Lower lobe of right lung (tissue), 2 donors: Measurements from ENCODE around the gene KLF11. TPM values are rescaled to one million over a fixed set of nuclear protein-coding genes. Genes with fewer than 3 reads are reported as not detected.
A peak's percentile ranks its signal among the peaks of the same experiment; 100 is the strongest.

Experiments
- ATAC-seq, 2 donors: fragments of 200-7000 bp; cut with Tn5 transposase; one replicate each; pipeline ENCODE4 v1.9.1; 2020 to 2022; ENCODE audit warnings: mild to moderate bottlenecking in 2 of 2, moderate library complexity in 2 of 2
- DNase-seq: peaks from one replicate; pipeline ENCODE4 v3.0.0-alpha.2; 2020
- H3K27ac ChIP-seq: fragments of 200-600 bp; one replicate; pipeline ENCODE4 v1.8.0; 2022
- H3K27me3 ChIP-seq: fragments of 200-600 bp; one replicate; pipeline ENCODE4 v1.8.0; 2022; ENCODE audit warnings: low read depth
- H3K36me3 ChIP-seq: fragments of 200-600 bp; one replicate; pipeline ENCODE4 v1.8.0; 2022; ENCODE audit warnings: mild to moderate bottlenecking
- H3K4me1 ChIP-seq: fragments of 200-600 bp; one replicate; pipeline ENCODE4 v1.8.0; 2022
- H3K4me3 ChIP-seq: fragments of 200-600 bp; one replicate; pipeline ENCODE4 v1.8.0; 2022; ENCODE audit warnings: mild to moderate bottlenecking
- H3K9me3 ChIP-seq: fragments of 200-600 bp; one replicate; pipeline ENCODE4 v1.8.0; 2022
- intact Hi-C: fragments of 100-400 bp; cut with DNase I; formaldehyde crosslinking; loops from one replicate; pipeline ENCODE4 v1.11.0; 2022
- total RNA-seq: library from RNA; stranded (reverse); fragmentation: NEBNext Ultra II Directional; extraction: Animal tissue kit (Norgen Biotek cat#: 25700); gene quantifications from one replicate; pipeline ENCODE4 v1.2.1, GENCODE V29; 2021
- TF ChIP-seq, protein P1 (sequence below): fragments of 200-600 bp; IDR thresholded peaks from one replicate; pipeline ENCODE4 v1.8.0; 2022; ENCODE audit warnings: antibody characterized with exemption, mild to moderate bottlenecking
- donor health status: DM: no; HTN: yes; CAD: no; lungs with severe emphysema.

The KLF11 gene
- total RNA-seq, 1 donor from 2014 or later = 40.8 TPM

DNA sequence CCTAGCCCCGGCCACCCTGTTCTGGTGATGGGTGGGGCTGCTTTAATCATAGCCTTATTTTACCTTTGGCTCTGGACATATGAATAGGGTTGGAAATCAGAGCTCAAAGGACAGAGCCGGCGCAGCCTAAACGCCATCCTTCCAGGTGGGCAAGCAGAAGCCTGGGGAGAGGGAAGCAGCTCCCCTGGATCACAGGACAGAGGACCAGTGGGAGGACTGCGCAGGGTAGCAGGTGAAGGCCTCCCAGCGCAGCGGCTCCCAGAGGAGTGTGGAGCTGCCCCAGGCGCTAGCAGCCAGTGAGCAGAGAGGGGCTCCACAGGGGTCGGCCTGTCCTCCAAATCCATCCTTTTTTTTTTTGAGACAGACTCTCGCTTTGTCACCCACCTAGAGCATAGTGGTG lies 53.3 kb downstream of the KLF11 start:
- DNase-seq (no peak), ATAC-seq (no peak)
- Histone ChIP-seq H3K36me3 (no peaks in the 10 kb centered on the region), H3K27ac (no peak overlapping the region), H3K4me3 (no peak overlapping the region), H3K4me1 (peaks cover 6% of the 10 kb centered on the region), H3K9me3 (no peaks in the 10 kb centered on the region), H3K27me3 (peaks cover 24% of the 10 kb centered on the region)
- TF ChIP-seq, protein P1, sequence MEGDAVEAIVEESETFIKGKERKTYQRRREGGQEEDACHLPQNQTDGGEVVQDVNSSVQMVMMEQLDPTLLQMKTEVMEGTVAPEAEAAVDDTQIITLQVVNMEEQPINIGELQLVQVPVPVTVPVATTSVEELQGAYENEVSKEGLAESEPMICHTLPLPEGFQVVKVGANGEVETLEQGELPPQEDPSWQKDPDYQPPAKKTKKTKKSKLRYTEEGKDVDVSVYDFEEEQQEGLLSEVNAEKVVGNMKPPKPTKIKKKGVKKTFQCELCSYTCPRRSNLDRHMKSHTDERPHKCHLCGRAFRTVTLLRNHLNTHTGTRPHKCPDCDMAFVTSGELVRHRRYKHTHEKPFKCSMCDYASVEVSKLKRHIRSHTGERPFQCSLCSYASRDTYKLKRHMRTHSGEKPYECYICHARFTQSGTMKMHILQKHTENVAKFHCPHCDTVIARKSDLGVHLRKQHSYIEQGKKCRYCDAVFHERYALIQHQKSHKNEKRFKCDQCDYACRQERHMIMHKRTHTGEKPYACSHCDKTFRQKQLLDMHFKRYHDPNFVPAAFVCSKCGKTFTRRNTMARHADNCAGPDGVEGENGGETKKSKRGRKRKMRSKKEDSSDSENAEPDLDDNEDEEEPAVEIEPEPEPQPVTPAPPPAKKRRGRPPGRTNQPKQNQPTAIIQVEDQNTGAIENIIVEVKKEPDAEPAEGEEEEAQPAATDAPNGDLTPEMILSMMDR = no peak
- intact Hi-C loops = no loop called here

DNA sequence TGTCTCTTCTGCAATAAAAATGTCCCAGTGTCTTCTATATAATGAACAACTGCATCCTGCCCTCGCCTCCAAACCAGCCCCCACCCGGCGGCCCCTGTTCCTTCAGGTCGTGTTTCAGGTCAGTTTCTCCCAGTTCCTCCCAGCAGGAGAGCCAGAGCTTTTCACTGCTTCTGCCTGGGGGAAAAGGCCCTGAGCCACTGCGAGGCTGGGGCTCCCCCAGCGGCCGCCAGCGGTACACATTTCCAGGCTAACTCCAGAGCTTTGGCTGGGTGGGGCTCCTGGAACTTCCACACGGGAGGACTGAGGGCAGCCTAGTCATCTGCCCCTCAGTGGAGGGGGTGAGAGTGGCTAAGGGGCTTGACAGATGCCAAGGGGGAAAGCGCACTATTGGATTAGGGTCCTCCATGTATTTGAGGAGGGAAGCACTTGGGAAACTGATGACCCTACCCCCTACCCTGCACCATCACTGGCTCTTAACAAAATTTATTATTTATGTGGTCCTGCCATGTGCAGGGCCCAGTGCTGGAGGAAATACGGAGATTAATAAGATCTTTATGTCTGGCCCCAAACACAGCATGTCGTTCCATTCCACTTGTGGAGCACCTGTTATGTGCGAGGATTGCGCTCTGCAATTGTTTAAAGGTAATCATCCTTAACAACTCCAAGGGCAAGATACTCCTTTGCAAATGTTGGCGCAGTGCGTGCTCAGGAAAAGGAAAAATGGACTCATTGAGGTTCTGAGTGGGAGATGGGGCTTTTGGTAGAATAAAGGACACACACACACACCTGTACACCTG lies 54.2 kb downstream of the KLF11 start:
- no peaks in the 10 kb centered on the region for H3K36me3 ChIP-seq
- DNase-seq = peak; percentile 77
- H3K4me1 ChIP-seq = peaks cover 6% of the 10 kb centered on the region
- TF ChIP-seq, protein P1 = peak; percentile 93
- intact Hi-C loops = no loop called here
- no peaks in the 10 kb centered on the region for H3K9me3 ChIP-seq
- peaks cover 20% of the 10 kb centered on the region for H3K27me3 ChIP-seq
- no peak overlapping the region for H3K4me3 ChIP-seq
- H3K27ac ChIP-seq = no peak overlapping the region
- ATAC-seq = peak; percentile 90 to 97

GRCh38 chr2:10101491-10101890 lies 58.1 kb downstream of the KLF11 start:
- intact Hi-C loops = no loop called here
- TF ChIP-seq, protein P1 = no peak
- Histone ChIP-seq H3K27ac (no peak overlapping the region), H3K9me3 (no peaks in the 10 kb centered on the region), H3K4me1 (peaks cover 6% of the 10 kb centered on the region), H3K36me3 (no peaks in the 10 kb centered on the region), H3K4me3 (no peak overlapping the region), H3K27me3 (no peaks in the 10 kb centered on the region)
- ATAC-seq (no peak), DNase-seq (no peak)

GRCh38 chr2:10103179-10103578 lies 59.8 kb downstream of the KLF11 start:
- Histone ChIP-seq H3K36me3 (no peaks in the 10 kb centered on the region), H3K9me3 (no peaks in the 10 kb centered on the region), H3K4me1 (no peaks in the 10 kb centered on the region), H3K4me3 (no peak overlapping the region), H3K27ac (no peak overlapping the region), H3K27me3 (no peaks in the 10 kb centered on the region)
- DNase-seq (no peak), ATAC-seq (no peak)
- TF ChIP-seq, protein P1 = no peak
- intact Hi-C loops = no loop called here

Other genes starting within 250 kb of the KLF11 start
- gene TAF1B, start 200.1 kb upstream of the KLF11 start, total RNA-seq = 22.9 TPM
- 6.5 TPM for gene GRHL1, start 91.9 kb upstream of the KLF11 start, total RNA-seq
- gene CYS1, start 36.9 kb downstream of the KLF11 start, total RNA-seq = 2.6 TPM
- 8.4 TPM for gene RRM2, start 79.2 kb downstream of the KLF11 start, total RNA-seq